Measurements from ENCODE around the gene SKAP1.

The SKAP1 gene

GRCh38 chr17:48123111-48123510, 306.9 kb downstream of the SKAP1 start:
- DNase-seq (ENCODE audit: low read depth in 1 of 2, low spot score in 1 of 2) = no peak

GRCh38 chr17:48122665-48123045, 307.4 kb downstream of the SKAP1 start:
- DNase-seq (ENCODE audit: low read depth in 1 of 2, low spot score in 1 of 2) = no peak

GRCh38 chr17:48121923-48122664, 307.9 kb downstream of the SKAP1 start:
- DNase-seq (ENCODE audit: low read depth in 1 of 2, low spot score in 1 of 2) = no peak

- DNase-seq (ENCODE audit: low read depth in 1 of 2, low spot score in 1 of 2) = no peak
Measured at GRCh38 chr17:48113201-48113676, 316.8 kb downstream of the SKAP1 start.

GRCh38 chr17:48111937-48112241, 318.1 kb downstream of the SKAP1 start:
- DNase-seq (ENCODE audit: low read depth in 1 of 2, low spot score in 1 of 2) = no peak

GRCh38 chr17:48110761-48111160, 319.3 kb downstream of the SKAP1 start:
- no peak for DNase-seq (ENCODE audit: low read depth in 1 of 2, low spot score in 1 of 2)

GRCh38 chr17:48107137-48108055, 322.6 kb downstream of the SKAP1 start, which contains the start of gene SNX11:
Gene SNX11 (plus strand): TSS chr17:48107766. CDS start chr17:48112044, 4,278 bp downstream.
- peak; percentile 88 to 91 for DNase-seq (ENCODE audit: low read depth in 1 of 2, low spot score in 1 of 2)

GRCh38 chr17:48106802-48107136, 323.2 kb downstream of the SKAP1 start:
- no peak for DNase-seq (ENCODE audit: low read depth in 1 of 2, low spot score in 1 of 2)

GRCh38 chr17:48104440-48104839, 325.6 kb downstream of the SKAP1 start:
- no peak for DNase-seq (ENCODE audit: low read depth in 1 of 2, low spot score in 1 of 2)

GRCh38 chr17:48102798-48103715, 327.0 kb downstream of the SKAP1 start:
- DNase-seq (ENCODE audit: low read depth in 1 of 2, low spot score in 1 of 2) = no peak

GRCh38 chr17:48102043-48102750, 327.8 kb downstream of the SKAP1 start:
- no peak for DNase-seq (ENCODE audit: low read depth in 1 of 2, low spot score in 1 of 2)

- peak; percentile 82 to 90 for DNase-seq (ENCODE audit: low read depth in 1 of 2, low spot score in 1 of 2)
Measured at GRCh38 chr17:48101012-48101720, 328.8 kb downstream of the SKAP1 start, which contains the start of gene CBX1. Gene CBX1 (minus strand): TSS chr17:48101478. CDS start chr17:48077004, 24,474 bp downstream.

GRCh38 chr17:48100591-48101011, 329.4 kb downstream of the SKAP1 start:
- no peak for DNase-seq (ENCODE audit: low read depth in 1 of 2, low spot score in 1 of 2)

GRCh38 chr17:48100160-48100559, 329.9 kb downstream of the SKAP1 start:
- DNase-seq (ENCODE audit: low read depth in 1 of 2, low spot score in 1 of 2) = no peak

- DNase-seq (ENCODE audit: low read depth in 1 of 2, low spot score in 1 of 2) = no peak
Measured at GRCh38 chr17:48095611-48096010, 334.4 kb downstream of the SKAP1 start.

- no peak for DNase-seq (ENCODE audit: low read depth in 1 of 2, low spot score in 1 of 2)
Measured at GRCh38 chr17:48093341-48094045, 336.5 kb downstream of the SKAP1 start.

GRCh38 chr17:48084932-48085331, 345.1 kb downstream of the SKAP1 start:
- no peak for DNase-seq (ENCODE audit: low read depth in 1 of 2, low spot score in 1 of 2)

Measured in activated CD4-positive, alpha-beta T cell treated with anti-CD3 and anti-CD28 coated beads, Interleukin-2, amount 50 U/mL, for 24 hours (primary cell).